Keratinocyte (primary cell): ENCODE data around the gene POLE2. TPM values are rescaled to one million over a fixed set of nuclear protein-coding genes. Genes with fewer than 3 reads are reported as not detected.
A peak's percentile ranks its signal among the peaks of the same experiment; 100 is the strongest.
"Not testable (repeated sequence)": the region's sequence is repeated elsewhere in the genome, so short reads cannot be mapped to it uniquely, and the experiment has no call there.

Source experiments
- DNase-seq: peaks from one replicate; pipeline ENCODE4 v3.0.0-alpha.2; 2011; ENCODE audit warnings: low read depth, missing footprints, low spot score
- FAIRE-seq: peaks from 2 replicates; lab custom pipeline; 2011; peaks lifted over from hg19 to GRCh38; lab: Jason Lieb, UNC
- H2AFZ ChIP-seq: 2 replicates; pipeline ENCODE4 v1.6.0; 2012; ENCODE audit warnings: low read length, control low read depth, inconsistent platforms; ENCODE audit not compliant: control insufficient read depth
- H3K27ac ChIP-seq: 2 replicates; pipeline ENCODE4 v1.5.1; 2011; ENCODE audit warnings: low read length; ENCODE audit not compliant: control insufficient read depth, insufficient read depth
- H3K27me3 ChIP-seq: 3 replicates; pipeline ENCODE4 v1.6.0; 2011; ENCODE audit warnings: low read length; ENCODE audit not compliant: control insufficient read depth, insufficient read depth; ENCODE audit errors: extremely low read depth
- H3K36me3 ChIP-seq, 2 experiments: 2 replicates in 1 of 2; 3 replicates in 1 of 2; pipeline ENCODE4 v1.5.1; 2011; ENCODE audit warnings: low read length in 2 of 2, mild to moderate bottlenecking in 1 of 2; ENCODE audit not compliant: control insufficient read depth in 2 of 2, insufficient read depth in 2 of 2; ENCODE audit errors: extremely low read depth in 1 of 2
- H3K4me1 ChIP-seq: 3 replicates; pipeline ENCODE4 v1.5.1; 2011; ENCODE audit warnings: low read length; ENCODE audit not compliant: control insufficient read depth, insufficient read depth; ENCODE audit errors: extremely low read depth
- H3K4me2 ChIP-seq: 3 replicates; pipeline ENCODE4 v1.6.0; 2011; ENCODE audit warnings: low read depth, low read length; ENCODE audit not compliant: control insufficient read depth, insufficient read depth; ENCODE audit errors: extremely low read depth
- H3K4me3 ChIP-seq, 3 experiments: fragments of 200-600 bp in 1 of 3; sonication (generic) in 1 of 3; 2 replicates in 2 of 3; 3 replicates in 1 of 3; pipeline ENCODE4 v1.5.1; 2011 to 2016; ENCODE audit warnings: low read length in 3 of 3, mild to moderate bottlenecking in 3 of 3, control low read depth in 2 of 3, inconsistent platforms in 1 of 3, low read depth in 1 of 3, mixed read lengths in 1 of 3, mixed run types in 1 of 3, moderate library complexity in 1 of 3; ENCODE audit not compliant: control insufficient read depth in 2 of 3, insufficient read depth in 2 of 3; ENCODE audit errors: extremely low read depth in 1 of 3
- H3K79me2 ChIP-seq: 2 replicates; pipeline ENCODE4 v1.6.0; 2012; ENCODE audit warnings: low read length; ENCODE audit not compliant: control insufficient read depth, insufficient read depth
- H3K9ac ChIP-seq: 3 replicates; pipeline ENCODE4 v1.6.0; 2011; ENCODE audit warnings: low read length; ENCODE audit not compliant: control insufficient read depth, insufficient read depth; ENCODE audit errors: extremely low read depth
- H3K9me1 ChIP-seq: 3 replicates; pipeline ENCODE4 v1.6.0; 2011; ENCODE audit warnings: low read length; ENCODE audit not compliant: control insufficient read depth, insufficient read depth; ENCODE audit errors: extremely low read depth
- H3K9me3 ChIP-seq: 2 replicates; pipeline ENCODE4 v1.5.1; 2012; ENCODE audit warnings: low read depth, low read length; ENCODE audit not compliant: control insufficient read depth
- H4K20me1 ChIP-seq: 3 replicates; pipeline ENCODE4 v1.6.0; 2011; ENCODE audit warnings: low read length; ENCODE audit not compliant: control insufficient read depth, insufficient read depth; ENCODE audit errors: extremely low read depth
- CTCF ChIP-seq, 3 experiments: IDR thresholded peaks in 1 of 3; conservative IDR thresholded peaks in 1 of 3; optimal IDR thresholded peaks in 1 of 3; 2 replicates in 2 of 3; 3 replicates in 1 of 3; pipeline versions ENCODE3 to v1.5.1; 2011; ENCODE audit warnings: low read length in 3 of 3, mild to moderate bottlenecking in 3 of 3, moderate library complexity in 2 of 3, control low read depth in 1 of 3, inconsistent platforms in 1 of 3; ENCODE audit not compliant: insufficient read depth in 2 of 3; ENCODE audit errors: extremely low read depth in 1 of 3
- EZH2 ChIP-seq: IDR thresholded peaks from one replicate; pipeline ENCODE4 v1.6.1; 2012; ENCODE audit warnings: inconsistent platforms, mild to moderate bottlenecking, low read length, moderate library complexity
- dilution Hi-C: fragments of 300-500 bp; cut with MboI; formaldehyde crosslinking; loops from one replicate; pipeline ENCODE4 v1.7.0; 2020; ENCODE audit warnings: low sequenced_read_pairs; ENCODE audit not compliant: extremely low pct_ligation_motif_present
- polyA plus RNA-seq, 5 experiments: library from polyadenylated mRNA; depleted of rRNA in 3 of 5; stranded (reverse) in 3 of 5; stranded (forward) in 1 of 5; unstranded in 1 of 5; fragments of >200 nt; gene quantifications; 1 replicate in 1 of 5; 2 replicates in 3 of 5; 3 replicates in 1 of 5; pipeline versions ENCODE4 v1.2.1 to v1.2.3, GENCODE V29; 2011 to 2012; ENCODE audit warnings: missing spikeins in 2 of 5, low read depth in 1 of 5, low replicate concordance in 1 of 5

POLE2 gene
- polyA plus RNA-seq, 1 donor (not counting 4 experiments of a cell fraction or from before 2014, with no cell fraction given) = 14.1 TPM

- H2AFZ ChIP-seq = no peak overlapping the region
- dilution Hi-C loops = no loop called here
- peak overlapping the region; percentile 99 for H3K27ac ChIP-seq
- peaks cover 7% of the 10 kb centered on the region for H4K20me1 ChIP-seq
- no peak for FAIRE-seq
- H3K27me3 ChIP-seq = no peaks in the 10 kb centered on the region
- no peak for DNase-seq
- H3K4me3 ChIP-seq = peak overlapping the region; percentile 77 to 100 (median 100)
- peak overlapping the region; percentile 100 for H3K9ac ChIP-seq
- H3K9me1 ChIP-seq = no peaks in the 10 kb centered on the region
- H3K79me2 ChIP-seq = peaks cover 57% of the 10 kb centered on the region
- peaks cover 2 to 9% of the 10 kb centered on the region in 2 experiments for H3K36me3 ChIP-seq
- H3K9me3 ChIP-seq = no peaks in the 10 kb centered on the region
- H3K4me1 ChIP-seq = peaks cover 50% of the 10 kb centered on the region
- peak overlapping the region; percentile 79 for H3K4me2 ChIP-seq
- TF ChIP-seq CTCF (optimal IDR thresholded peaks at IDR 0.05 in 1 of 3, IDR thresholded peaks at IDR 0.05 in 1 of 3, conservative IDR thresholded peaks at IDR 0.05 in 1 of 3; ENCODE audit: extremely low read depth in 1 of 3, insufficient read depth in 2 of 3, low read length in 3 of 3) (no peak), EZH2 (no peak)
These were observed 68.3 kb downstream of the POLE2 start for GRCh38 chr14:49619730-49620129.

- FAIRE-seq, H3K9me3 ChIP-seq, dilution Hi-C loops, H3K27me3 ChIP-seq, H4K20me1 ChIP-seq, H3K9me1 ChIP-seq, H3K36me3 ChIP-seq, DNase-seq, H2AFZ ChIP-seq: not testable (repeated sequence)
- peak overlapping the region; percentile 99 for H3K27ac ChIP-seq
- peaks cover 57% of the 10 kb centered on the region for H3K79me2 ChIP-seq
- peak overlapping the region; percentile 77 to 100 (median 100) for H3K4me3 ChIP-seq
- H3K4me2 ChIP-seq = peak overlapping the region; percentile 79
- H3K9ac ChIP-seq = peak overlapping the region; percentile 100
- H3K4me1 ChIP-seq = peaks cover 47% of the 10 kb centered on the region
These were observed 68.7 kb downstream of the POLE2 start for GRCh38 chr14:49619273-49619672.
